ENCODE data around the gene LGR6.

The LGR6 gene

GRCh38 chr1:202207292-202207691 lies 13.7 kb downstream of the LGR6 start:
- no peak for DNase-seq (ENCODE audit: low read depth)
- TF ChIP-seq CTCF (IDR thresholded peaks at IDR 0.05; ENCODE audit: low read depth, low read length), result no peak
- no peak for TF ChIP-seq MYC (IDR thresholded peaks at IDR 0.05; ENCODE audit: low read depth, low read length)
- no peak for TF ChIP-seq POLR2A (IDR thresholded peaks at IDR 0.05; ENCODE audit: extremely low read depth, insufficient read length)
- no peak overlapping the region for H3K4me3 ChIP-seq (ENCODE audit: low read depth, low read length)

- TF ChIP-seq MYC (IDR thresholded peaks at IDR 0.05; ENCODE audit: low read depth, low read length) (no peak), CTCF (IDR thresholded peaks at IDR 0.05; ENCODE audit: low read depth, low read length) (no peak), MAX (IDR thresholded peaks at IDR 0.05; ENCODE audit: low read depth, low read length) (no peak), POLR2A (IDR thresholded peaks at IDR 0.05; ENCODE audit: extremely low read depth, insufficient read length) (no peak)
- H3K4me3 ChIP-seq (ENCODE audit: low read depth, low read length), result no peak overlapping the region
- no peak for DNase-seq (ENCODE audit: low read depth)
Measured at GRCh38 chr1:202208351-202208857, 14.8 kb downstream of the LGR6 start.

- TF ChIP-seq CTCF (IDR thresholded peaks at IDR 0.05; ENCODE audit: low read depth, low read length), result no peak
- no peak for TF ChIP-seq MYC (IDR thresholded peaks at IDR 0.05; ENCODE audit: low read depth, low read length)
- TF ChIP-seq POLR2A (IDR thresholded peaks at IDR 0.05; ENCODE audit: extremely low read depth, insufficient read length), result no peak
- TF ChIP-seq MAX (IDR thresholded peaks at IDR 0.05; ENCODE audit: low read depth, low read length), result no peak
- H3K4me3 ChIP-seq (ENCODE audit: low read depth, low read length), result no peak overlapping the region
- no peak for DNase-seq (ENCODE audit: low read depth)
Measured at GRCh38 chr1:202210385-202210784, 16.8 kb downstream of the LGR6 start.

- no peak for DNase-seq (ENCODE audit: low read depth)
- TF ChIP-seq MAX (IDR thresholded peaks at IDR 0.05; ENCODE audit: low read depth, low read length), result no peak
- no peak overlapping the region for H3K4me3 ChIP-seq (ENCODE audit: low read depth, low read length)
Measured at GRCh38 chr1:202210969-202211368, 17.4 kb downstream of the LGR6 start.

GRCh38 chr1:202212787-202213186 lies 19.2 kb downstream of the LGR6 start:
- TF ChIP-seq POLR2A (IDR thresholded peaks at IDR 0.05; ENCODE audit: extremely low read depth, insufficient read length) (no peak), MAX (IDR thresholded peaks at IDR 0.05; ENCODE audit: low read depth, low read length) (no peak), CTCF (IDR thresholded peaks at IDR 0.05; ENCODE audit: low read depth, low read length) (no peak), MYC (IDR thresholded peaks at IDR 0.05; ENCODE audit: low read depth, low read length) (no peak)
- no peak for DNase-seq (ENCODE audit: low read depth)
- no peak overlapping the region for H3K4me3 ChIP-seq (ENCODE audit: low read depth, low read length)

GRCh38 chr1:202213361-202214088 lies 19.9 kb downstream of the LGR6 start:
- peak; percentile 26 for DNase-seq (ENCODE audit: low read depth)
- H3K4me3 ChIP-seq (ENCODE audit: low read depth, low read length), result no peak overlapping the region
- TF ChIP-seq CTCF (IDR thresholded peaks at IDR 0.05; ENCODE audit: low read depth, low read length) (peak; percentile 21), POLR2A (IDR thresholded peaks at IDR 0.05; ENCODE audit: extremely low read depth, insufficient read length) (no peak)

All from NB4 (cell line).